HEK293T (cell line): ENCODE results near the gene CLUH.

Experiments used
- BHLHE40 ChIP-seq: fragments of 450-650 bp; IDR thresholded peaks from 2 replicates; pipeline ENCODE4 v1.6.1; 2016; ENCODE audit warnings: mild to moderate bottlenecking, moderate library complexity, borderline replicate concordance
- FOXM1 ChIP-seq: fragments of 450-650 bp; IDR thresholded peaks from 2 replicates; pipeline ENCODE4 v1.6.1; 2017; ENCODE audit warnings: mild to moderate bottlenecking, borderline replicate concordance
- SP1 ChIP-seq: fragments of 450-650 bp; IDR thresholded peaks from 2 replicates; pipeline ENCODE4 v1.6.1; 2017
- TARDBP ChIP-seq: fragments of 450-650 bp; IDR thresholded peaks from 2 replicates; pipeline ENCODE4 v1.6.1; 2016
- ZNF384 ChIP-seq: fragments of 450-650 bp; IDR thresholded peaks from 2 replicates; pipeline ENCODE4 v1.6.1; 2016

- no peak for TF ChIP-seq TARDBP
- no peak for TF ChIP-seq ZNF384
- no peak for TF ChIP-seq SP1
- no peak for TF ChIP-seq BHLHE40
- TF ChIP-seq FOXM1, result no peak
These were observed 11.0 kb upstream of the CLUH start for GRCh38 chr17:2722611-2723010.
